Measurements from ENCODE around the gene TMEM131. TPM values are rescaled to one million over a fixed set of nuclear protein-coding genes. Genes with fewer than 3 reads are reported as not detected.

The TMEM131 gene
- total and polyA plus RNA-seq, 3 donors from 2014 or later = 35.0 to 54.8 (median 49.6) TPM

GRCh38 chr2:97806738-97807618 lies 188.8 kb downstream of the TMEM131 start:
- 36 to 48% methylated on average over 12 of the region's 12 CpGs for WGBS, 2 donors
- intact Hi-C loops (cut with DNase I; ENCODE audit: low total_unique reads) = loop anchor here (10.0 kb wide), 1 partner anchor 578 kb away; no protein-coding TSS in a partner anchor
- H3K4me3 ChIP-seq = no peak overlapping the region
- H3K27me3 ChIP-seq = no peaks in the 10 kb centered on the region
- H3K27ac ChIP-seq = no peak overlapping the region
- no peaks in the 10 kb centered on the region for H3K4me1 ChIP-seq
- no peaks in the 10 kb centered on the region for H3K36me3 ChIP-seq (ENCODE audit: low read depth, missing control alignments)
- DNase-seq = peak; percentile 90
- no peaks in the 10 kb centered on the region for H3K9me3 ChIP-seq
- peak; percentile 77 to 81 (median 79) for TF ChIP-seq CTCF (IDR thresholded peaks at IDR 0.05)
- no peak for TF ChIP-seq POLR2A (IDR thresholded peaks at IDR 0.05)

GRCh38 chr2:97805776-97806175 lies 190.0 kb downstream of the TMEM131 start:
- Histone ChIP-seq H3K9me3 (no peaks in the 10 kb centered on the region), H3K36me3 (ENCODE audit: low read depth, missing control alignments) (no peaks in the 10 kb centered on the region), H3K4me3 (no peak overlapping the region), H3K27me3 (no peaks in the 10 kb centered on the region), H3K4me1 (no peaks in the 10 kb centered on the region), H3K27ac (no peak overlapping the region)
- intact Hi-C loops (cut with DNase I; ENCODE audit: low total_unique reads) = loop anchor here (10.0 kb wide), 1 partner anchor 579 kb away; no protein-coding TSS in a partner anchor
- DNase-seq = no peak
- 74 to 100% methylated on average over 1 of the region's 1 CpG for WGBS, 2 donors
- TF ChIP-seq POLR2A (IDR thresholded peaks at IDR 0.05) (no peak), CTCF (IDR thresholded peaks at IDR 0.05) (no peak)

- TF ChIP-seq CTCF (IDR thresholded peaks at IDR 0.05) (no peak), POLR2A (IDR thresholded peaks at IDR 0.05) (no peak)
- DNase-seq = no peak
- H3K9me3 ChIP-seq = no peaks in the 10 kb centered on the region
- WGBS, 2 donors = 94 to 96% methylated on average over 1 of the region's 1 CpG
- intact Hi-C loops (cut with DNase I; ENCODE audit: low total_unique reads) = loop anchor here (10.0 kb wide), 1 partner anchor 584 kb away; no protein-coding TSS in a partner anchor
- H3K27ac ChIP-seq = no peak overlapping the region
- no peak overlapping the region for H3K4me3 ChIP-seq
- no peaks in the 10 kb centered on the region for H3K27me3 ChIP-seq
- H3K4me1 ChIP-seq = no peaks in the 10 kb centered on the region
- no peaks in the 10 kb centered on the region for H3K36me3 ChIP-seq (ENCODE audit: low read depth, missing control alignments)
These were observed 194.7 kb downstream of the TMEM131 start for GRCh38 chr2:97801028-97801427.

GRCh38 chr2:97798416-97798815 lies 197.3 kb downstream of the TMEM131 start:
- Histone ChIP-seq H3K27me3 (no peaks in the 10 kb centered on the region), H3K36me3 (ENCODE audit: low read depth, missing control alignments) (no peaks in the 10 kb centered on the region), H3K4me3 (no peak overlapping the region), H3K9me3 (no peaks in the 10 kb centered on the region), H3K4me1 (no peaks in the 10 kb centered on the region), H3K27ac (no peak overlapping the region)
- DNase-seq = no peak
- no peak for TF ChIP-seq CTCF (IDR thresholded peaks at IDR 0.05)
- TF ChIP-seq POLR2A (IDR thresholded peaks at IDR 0.05) = no peak
- intact Hi-C loops (cut with DNase I; ENCODE audit: low total_unique reads) = no loop called here
- 95 to 96% methylated on average over 6 of the region's 6 CpGs for WGBS, 2 donors

Data from testis (tissue), 3 donors.